ENCODE measurements around the gene CERT1.

- TF ChIP-seq ZNF23 (tag by site-specific recombination; IDR thresholded peaks at IDR 0.05; ENCODE audit: borderline replicate concordance) (no peak), ZNF785 (tag by site-specific recombination; IDR thresholded peaks at IDR 0.05) (no peak), ZNF214 (tag by site-specific recombination; IDR thresholded peaks at IDR 0.05; ENCODE audit: borderline replicate concordance) (no peak), ZNF510 (tag by site-specific recombination; IDR thresholded peaks at IDR 0.05; ENCODE audit: insufficient replicate concordance) (peak; percentile 36), PATZ1 (tag by site-specific recombination; IDR thresholded peaks at IDR 0.05) (no peak), ZNF274 (IDR thresholded peaks at IDR 0.05; ENCODE audit: low read length) (no peak), ZNF274 (tag by site-specific recombination; IDR thresholded peaks at IDR 0.05; ENCODE audit: borderline replicate concordance) (no peak), ZNF585B (tag by site-specific recombination; IDR thresholded peaks at IDR 0.05) (no peak), ZFP37 (tag by site-specific recombination; IDR thresholded peaks at IDR 0.05) (no peak), ZNF701 (tag by site-specific recombination; IDR thresholded peaks at IDR 0.05) (no peak), YY1 (tag by site-specific recombination; IDR thresholded peaks at IDR 0.05) (no peak), ZBTB8A (tag by site-specific recombination; IDR thresholded peaks at IDR 0.05) (peak; percentile 73)
- TF ChIP-seq, protein P1, sequence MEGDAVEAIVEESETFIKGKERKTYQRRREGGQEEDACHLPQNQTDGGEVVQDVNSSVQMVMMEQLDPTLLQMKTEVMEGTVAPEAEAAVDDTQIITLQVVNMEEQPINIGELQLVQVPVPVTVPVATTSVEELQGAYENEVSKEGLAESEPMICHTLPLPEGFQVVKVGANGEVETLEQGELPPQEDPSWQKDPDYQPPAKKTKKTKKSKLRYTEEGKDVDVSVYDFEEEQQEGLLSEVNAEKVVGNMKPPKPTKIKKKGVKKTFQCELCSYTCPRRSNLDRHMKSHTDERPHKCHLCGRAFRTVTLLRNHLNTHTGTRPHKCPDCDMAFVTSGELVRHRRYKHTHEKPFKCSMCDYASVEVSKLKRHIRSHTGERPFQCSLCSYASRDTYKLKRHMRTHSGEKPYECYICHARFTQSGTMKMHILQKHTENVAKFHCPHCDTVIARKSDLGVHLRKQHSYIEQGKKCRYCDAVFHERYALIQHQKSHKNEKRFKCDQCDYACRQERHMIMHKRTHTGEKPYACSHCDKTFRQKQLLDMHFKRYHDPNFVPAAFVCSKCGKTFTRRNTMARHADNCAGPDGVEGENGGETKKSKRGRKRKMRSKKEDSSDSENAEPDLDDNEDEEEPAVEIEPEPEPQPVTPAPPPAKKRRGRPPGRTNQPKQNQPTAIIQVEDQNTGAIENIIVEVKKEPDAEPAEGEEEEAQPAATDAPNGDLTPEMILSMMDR (tag by site-specific recombination; IDR thresholded peaks at IDR 0.05), result no peak
- TF ChIP-seq, protein P2, sequence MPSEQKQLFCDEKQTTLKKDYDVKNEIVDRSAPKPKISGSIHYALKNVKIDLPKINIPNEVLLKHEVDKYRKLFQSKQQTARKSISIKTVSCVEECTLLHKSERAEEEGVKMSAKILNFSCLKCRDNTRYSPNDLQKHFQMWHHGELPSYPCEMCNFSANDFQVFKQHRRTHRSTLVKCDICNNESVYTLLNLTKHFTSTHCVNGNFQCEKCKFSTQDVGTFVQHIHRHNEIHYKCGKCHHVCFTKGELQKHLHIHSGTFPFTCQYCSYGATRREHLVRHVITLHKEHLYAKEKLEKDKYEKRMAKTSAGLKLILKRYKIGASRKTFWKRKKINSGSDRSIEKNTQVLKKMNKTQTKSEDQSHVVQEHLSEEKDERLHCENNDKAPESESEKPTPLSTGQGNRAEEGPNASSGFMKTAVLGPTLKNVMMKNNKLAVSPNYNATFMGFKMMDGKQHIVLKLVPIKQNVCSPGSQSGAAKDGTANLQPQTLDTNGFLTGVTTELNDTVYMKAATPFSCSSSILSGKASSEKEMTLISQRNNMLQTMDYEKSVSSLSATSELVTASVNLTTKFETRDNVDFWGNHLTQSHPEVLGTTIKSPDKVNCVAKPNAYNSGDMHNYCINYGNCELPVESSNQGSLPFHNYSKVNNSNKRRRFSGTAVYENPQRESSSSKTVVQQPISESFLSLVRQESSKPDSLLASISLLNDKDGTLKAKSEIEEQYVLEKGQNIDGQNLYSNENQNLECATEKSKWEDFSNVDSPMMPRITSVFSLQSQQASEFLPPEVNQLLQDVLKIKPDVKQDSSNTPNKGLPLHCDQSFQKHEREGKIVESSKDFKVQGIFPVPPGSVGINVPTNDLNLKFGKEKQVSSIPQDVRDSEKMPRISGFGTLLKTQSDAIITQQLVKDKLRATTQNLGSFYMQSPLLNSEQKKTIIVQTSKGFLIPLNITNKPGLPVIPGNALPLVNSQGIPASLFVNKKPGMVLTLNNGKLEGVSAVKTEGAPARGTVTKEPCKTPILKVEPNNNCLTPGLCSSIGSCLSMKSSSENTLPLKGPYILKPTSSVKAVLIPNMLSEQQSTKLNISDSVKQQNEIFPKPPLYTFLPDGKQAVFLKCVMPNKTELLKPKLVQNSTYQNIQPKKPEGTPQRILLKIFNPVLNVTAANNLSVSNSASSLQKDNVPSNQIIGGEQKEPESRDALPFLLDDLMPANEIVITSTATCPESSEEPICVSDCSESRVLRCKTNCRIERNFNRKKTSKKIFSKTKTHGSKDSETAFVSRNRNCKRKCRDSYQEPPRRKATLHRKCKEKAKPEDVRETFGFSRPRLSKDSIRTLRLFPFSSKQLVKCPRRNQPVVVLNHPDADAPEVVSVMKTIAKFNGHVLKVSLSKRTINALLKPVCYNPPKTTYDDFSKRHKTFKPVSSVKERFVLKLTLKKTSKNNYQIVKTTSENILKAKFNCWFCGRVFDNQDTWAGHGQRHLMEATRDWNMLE (tag by site-specific recombination; conservative IDR thresholded peaks at IDR 0.05; ENCODE audit: low read depth), result peak; percentile 73
Measured at GRCh38 chr5:75375414-75375813, 136.0 kb downstream of the CERT1 start.

All from HEK293 (cell line).